HPDE6-E6E7 (cell line): ENCODE measurements around the gene GALNT17.

Experiments used
- DNase-seq: peaks from one replicate; pipeline ENCODE4 v3.0.0; 2011; ENCODE audit warnings: missing footprints; ENCODE audit errors: extremely low spot score

GALNT17 gene

GRCh38 chr7:71388181-71388580 is 256.2 kb downstream of the GALNT17 start:
- DNase-seq: no peak

- DNase-seq: no peak
Measured at GRCh38 chr7:71389976-71390375, 258.0 kb downstream of the GALNT17 start.

- DNase-seq: no peak
Measured at GRCh38 chr7:71393661-71394060, 261.7 kb downstream of the GALNT17 start.

- no peak for DNase-seq
Measured at GRCh38 chr7:71402684-71403083, 270.7 kb downstream of the GALNT17 start.

GRCh38 chr7:71403202-71403946 is 271.4 kb downstream of the GALNT17 start:
- no peak for DNase-seq

- DNase-seq: no peak
Measured at GRCh38 chr7:71404726-71405345, 272.9 kb downstream of the GALNT17 start.

- DNase-seq: no peak
Measured at GRCh38 chr7:71408271-71408670, 276.3 kb downstream of the GALNT17 start.

GRCh38 chr7:71409550-71410157 is 277.7 kb downstream of the GALNT17 start:
- DNase-seq: no peak

- DNase-seq: no peak
Measured at GRCh38 chr7:71411475-71411874, 279.5 kb downstream of the GALNT17 start.

- DNase-seq: no peak
Measured at GRCh38 chr7:71414490-71414889, 282.5 kb downstream of the GALNT17 start.

- DNase-seq: no peak
Measured at GRCh38 chr7:71419546-71420337, 287.8 kb downstream of the GALNT17 start.

- no peak for DNase-seq
Measured at GRCh38 chr7:71422104-71422503, 290.2 kb downstream of the GALNT17 start.

- DNase-seq: no peak
Measured at GRCh38 chr7:71424166-71425035, 292.5 kb downstream of the GALNT17 start.

- no peak for DNase-seq
Measured at GRCh38 chr7:71429083-71429482, 297.1 kb downstream of the GALNT17 start.

GRCh38 chr7:71430246-71430645 is 298.3 kb downstream of the GALNT17 start:
- DNase-seq: no peak

GRCh38 chr7:71439321-71439720 is 307.4 kb downstream of the GALNT17 start:
- no peak for DNase-seq

- DNase-seq: no peak
Measured at GRCh38 chr7:71442492-71443190, 310.7 kb downstream of the GALNT17 start.

GRCh38 chr7:71443191-71443530 is 311.2 kb downstream of the GALNT17 start:
- no peak for DNase-seq

GRCh38 chr7:71444130-71444529 is 312.2 kb downstream of the GALNT17 start:
- no peak for DNase-seq

- DNase-seq: no peak
Measured at GRCh38 chr7:71453630-71454029, 321.7 kb downstream of the GALNT17 start.

GRCh38 chr7:71454981-71455380 is 323.0 kb downstream of the GALNT17 start:
- no peak for DNase-seq
